Ovary (tissue), 3 donors: ENCODE data around the gene RSRC2.

ENCODE experiments used
- CTCF ChIP-seq, 3 donors: fragments of 450-650 bp in 2 of 3; fragments of 200-600 bp in 1 of 3; IDR thresholded peaks; one replicate each; pipeline versions ENCODE4 v1.5.1 to v1.8.0; 2016 to 2022; ENCODE audit warnings: antibody characterized with exemption in 3 of 3, mild to moderate bottlenecking in 1 of 3
- POLR2A ChIP-seq: fragments of 450-650 bp; IDR thresholded peaks from one replicate; pipeline ENCODE4 v1.6.1; 2017; ENCODE audit warnings: antibody characterized with exemption, mild to moderate bottlenecking, moderate library complexity
- donor health status: DM: no; HTN: no; CAD: no.

DNA sequence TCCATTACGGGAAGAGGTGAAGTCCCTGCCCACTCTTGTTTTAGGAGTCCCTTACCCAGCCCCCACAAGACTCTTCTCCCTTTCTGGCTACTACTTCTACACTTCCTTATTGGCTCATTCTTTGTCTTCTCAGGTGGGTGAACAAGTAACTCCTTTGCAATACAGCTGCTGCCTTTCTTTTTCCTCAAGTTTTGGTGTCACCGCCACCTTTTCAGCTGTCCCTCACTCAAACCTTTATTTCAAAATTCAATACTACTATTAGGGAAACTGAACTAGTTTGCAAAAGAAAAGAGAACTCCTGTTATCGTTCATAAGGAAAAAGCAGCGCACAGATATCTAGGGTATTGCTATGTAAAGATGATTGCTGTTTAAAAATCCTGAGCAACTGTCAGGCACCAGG lies 6.1 kb downstream of the RSRC2 start:
- TF ChIP-seq POLR2A = no peak
- no peak for TF ChIP-seq CTCF (IDR thresholded peaks at IDR 0.05)
